HFF-Myc (cell line): ENCODE data around the gene RBM28.

ENCODE experiments used
- DNase-seq: peaks from one replicate; pipeline ENCODE4 v3.0.0-alpha.2; 2011; ENCODE audit warnings: low read depth; ENCODE audit errors: extremely low read depth
- H3K4me3 ChIP-seq: replicated peaks from 2 replicates; pipeline ENCODE4 v1.5.1; 2011; ENCODE audit warnings: low read depth, mild to moderate bottlenecking, control low read depth, low read length
- CTCF ChIP-seq: IDR thresholded peaks from 2 replicates; pipeline ENCODE4 v1.5.1; 2012; ENCODE audit warnings: mild to moderate bottlenecking, low read depth, low read length, control low read depth; ENCODE audit errors: missing control alignments

RBM28 gene

GRCh38 chr7:128351296-128352152, 7.8 kb upstream of the RBM28 start:
- no peak for TF ChIP-seq CTCF
- no peak for DNase-seq
- H3K4me3 ChIP-seq, result no peak overlapping the region

GRCh38 chr7:128350708-128351295, 7.1 kb upstream of the RBM28 start:
- no peak for DNase-seq
- TF ChIP-seq CTCF, result no peak
- no peak overlapping the region for H3K4me3 ChIP-seq

GRCh38 chr7:128349466-128349825, 5.7 kb upstream of the RBM28 start:
- no peak for TF ChIP-seq CTCF
- no peak overlapping the region for H3K4me3 ChIP-seq
- DNase-seq, result no peak

- H3K4me3 ChIP-seq, result no peak overlapping the region
- peak; percentile 74 for TF ChIP-seq CTCF
- no peak for DNase-seq
Measured at GRCh38 chr7:128347647-128348097, 4.0 kb upstream of the RBM28 start.

GRCh38 chr7:128344431-128344774, 695 bp upstream of the RBM28 start:
- H3K4me3 ChIP-seq, result no peak overlapping the region
- no peak for TF ChIP-seq CTCF
- DNase-seq, result no peak

GRCh38 chr7:128341733-128342132, 2.0 kb downstream of the RBM28 start:
- H3K4me3 ChIP-seq, result peak overlapping the region; percentile 83
- no peak for DNase-seq
- no peak for TF ChIP-seq CTCF

GRCh38 chr7:128335730-128336129, 8.0 kb downstream of the RBM28 start:
- TF ChIP-seq CTCF, result no peak
- H3K4me3 ChIP-seq, result no peak overlapping the region
- DNase-seq, result no peak
